HG03175 (cell line): ENCODE measurements around the gene CD68.

Experiments
- ATAC-seq: cut with Tn5 transposase; IDR thresholded peaks from one replicate; pipeline ENCODE4 v1.9.1; 2021; ENCODE audit warnings: mild to moderate bottlenecking, moderate library complexity; ENCODE audit not compliant: unreplicated experiment

CD68 gene

GRCh38 chr17:7559320-7560171 is 19.9 kb upstream of the CD68 start:
- no peak for ATAC-seq

- no peak for ATAC-seq
Observed at GRCh38 chr17:7560172-7561027, 19.0 kb upstream of the CD68 start.

GRCh38 chr17:7561028-7561575 is 18.3 kb upstream of the CD68 start:
- ATAC-seq: peak; percentile 46

- peak; percentile 59 for ATAC-seq
Observed at GRCh38 chr17:7561589-7562207, 17.7 kb upstream of the CD68 start, which contains the start of gene SENP3. SENP3 (plus strand) TSS chr17:7561919; CDS start chr17:7563077, 1,158 bp downstream.

GRCh38 chr17:7562208-7562605 is 17.2 kb upstream of the CD68 start:
- ATAC-seq: peak; percentile 3

- no peak for ATAC-seq
Observed at GRCh38 chr17:7563115-7563869, 16.1 kb upstream of the CD68 start.

GRCh38 chr17:7569571-7569970 is 9.9 kb upstream of the CD68 start:
- ATAC-seq: no peak

GRCh38 chr17:7570351-7570750 is 9.1 kb upstream of the CD68 start:
- ATAC-seq: no peak

GRCh38 chr17:7572338-7572587 is 7.2 kb upstream of the CD68 start:
- ATAC-seq: no peak

GRCh38 chr17:7572588-7573323 is 6.7 kb upstream of the CD68 start:
- ATAC-seq: peak; percentile 93

- peak; percentile 24 for ATAC-seq
Observed at GRCh38 chr17:7573324-7574080, 5.9 kb upstream of the CD68 start.

- ATAC-seq: no peak
Observed at GRCh38 chr17:7574176-7574953, 5.1 kb upstream of the CD68 start.

GRCh38 chr17:7575481-7575883 is 4.0 kb upstream of the CD68 start:
- no peak for ATAC-seq

GRCh38 chr17:7575959-7576358 is 3.5 kb upstream of the CD68 start:
- ATAC-seq: no peak

GRCh38 chr17:7576432-7576937 is 3.0 kb upstream of the CD68 start:
- ATAC-seq: no peak

GRCh38 chr17:7577327-7578199 is 1.9 kb upstream of the CD68 start:
- ATAC-seq: no peak
